Right lobe of liver (tissue), 6 donors: ENCODE data around the gene HDAC4. TPM values are rescaled to one million over a fixed set of nuclear protein-coding genes. Genes with fewer than 3 reads are reported as not detected.

Source experiments
- ATAC-seq, 4 donors: fragments of 200-7000 bp; cut with Tn5 transposase; one replicate each; pipeline ENCODE4 v1.9.1; 2020; ENCODE audit warnings: mild to moderate bottlenecking in 4 of 4, moderate library complexity in 4 of 4
- DNase-seq, 3 donors: peaks; one replicate each; pipeline ENCODE4 v3.0.0-alpha.2; 2020
- H3K27ac ChIP-seq, 3 donors: fragments of 200-600 bp; one replicate each; pipeline ENCODE4 v1.8.0; 2022
- H3K27me3 ChIP-seq, 2 donors: fragments of 200-600 bp; one replicate each; pipeline ENCODE4 v1.8.0; 2022
- H3K36me3 ChIP-seq, 4 donors: fragments of 200-600 bp; sonication (generic) in 1 of 4; one replicate each; pipeline versions ENCODE4 v1.5.1 to v1.8.0; 2017 to 2022; ENCODE audit warnings: control low read depth in 1 of 4
- H3K4me1 ChIP-seq, 4 donors: fragments of 200-600 bp; sonication (generic) in 1 of 4; one replicate each; pipeline versions ENCODE4 v1.5.1 to v1.8.0; 2017 to 2022; ENCODE audit warnings: control low read depth in 1 of 4
- H3K4me3 ChIP-seq, 3 donors: fragments of 200-600 bp; one replicate each; pipeline ENCODE4 v1.8.0; 2022
- H3K9me3 ChIP-seq, 4 donors: fragments of 200-600 bp; sonication (generic) in 1 of 4; one replicate each; pipeline versions ENCODE4 v1.5.1 to v1.8.0; 2017 to 2022; ENCODE audit warnings: control low read depth in 1 of 4
- CTCF ChIP-seq, 4 donors: fragments of 200-600 bp in 3 of 4; fragments of 450-650 bp in 1 of 4; IDR thresholded peaks; one replicate each; pipeline versions ENCODE4 v1.5.1 to v1.8.0; 2016 to 2022; ENCODE audit warnings: antibody characterized with exemption in 4 of 4, mild to moderate bottlenecking in 2 of 4
- POLR2A ChIP-seq: fragments of 450-650 bp; IDR thresholded peaks from one replicate; pipeline ENCODE4 v1.6.1; 2017; ENCODE audit warnings: antibody characterized with exemption, mild to moderate bottlenecking
- WGBS: methylation state at CpG from one replicate; pipeline ENCODE4 v1.1.6; 2018; ENCODE audit warnings: low coverage, low lambda C conversion rate; ENCODE audit not compliant: insufficient coverage; ENCODE audit errors: missing lambda C conversion rate; 5-methylcytosine and 5-hydroxymethylcytosine counted together
- intact Hi-C, 2 donors: fragments of 100-400 bp; cut with DNase I; formaldehyde crosslinking; loops; one replicate each; pipeline versions ENCODE4 v1.11.2 to v1.14.1; 2022
- total RNA-seq, 6 experiments: library from RNA; depleted of rRNA in 2 of 6; stranded (reverse); fragments of >200 nt in 2 of 6; fragmentation: NEBNext Ultra II Directional in 3 of 6; extraction: Animal tissue kit (Norgen Biotek cat#: 25700) in 3 of 6; gene quantifications; one replicate each; pipeline versions ENCODE4 v1.1.0 to v1.2.4, GENCODE V29; 2016 to 2023
- donor health status: DM: no; HTN: yes; CAD: no.
- donor health status: DM: no; HTN: no; CAD: no.
- donor health status: DM: no; HTN: no; CAD: no.
- donor health status: DM: no; HTN: yes; CAD: no.
- donor health status: DM: no; HTN: yes; CAD: no.

The HDAC4 gene
- total RNA-seq, 6 experiments from 2014 or later = 8.9 to 22.4 (median 14.7) TPM

- Histone ChIP-seq H3K27me3 (no peaks in the 10 kb centered on the region), H3K36me3 (peaks cover 0 to 10% (median 0%) of the 10 kb centered on the region in 4 donors), H3K4me3 (no peak overlapping the region), H3K9me3 (no peaks in the 10 kb centered on the region), H3K27ac (no peak overlapping the region), H3K4me1 (peaks cover 0 to 14% (median 7%) of the 10 kb centered on the region in 4 donors)
- TF ChIP-seq POLR2A = no peak
- TF ChIP-seq CTCF (IDR thresholded peaks at IDR 0.05) = no peak
- intact Hi-C loops = no loop called here
- 100% methylated on average over 2 of the region's 14 CpGs for WGBS
- no peak for ATAC-seq
- no peak for DNase-seq
These were observed 49.1 kb downstream of the HDAC4 start for GRCh38 chr2:239351687-239352086.

GRCh38 chr2:239349453-239350135 lies 51.2 kb downstream of the HDAC4 start:
- intact Hi-C loops = no loop called here

GRCh38 chr2:239348563-239349452 lies 52.0 kb downstream of the HDAC4 start:
- H3K36me3 ChIP-seq = peaks cover 0 to 10% (median 0%) of the 10 kb centered on the region in 4 donors
- no peak for DNase-seq
- no peaks in the 10 kb centered on the region for H3K27me3 ChIP-seq
- no peaks in the 10 kb centered on the region for H3K9me3 ChIP-seq
- ATAC-seq = no peak
- no peak overlapping the region for H3K4me3 ChIP-seq
- no peak for TF ChIP-seq POLR2A
- TF ChIP-seq CTCF (IDR thresholded peaks at IDR 0.05) = no peak
- no peak overlapping the region for H3K27ac ChIP-seq
- 89% methylated on average over 11 of the region's 29 CpGs for WGBS
- intact Hi-C loops = no loop called here
- no peaks in the 10 kb centered on the region for H3K4me1 ChIP-seq

More at GRCh38 chr2:239349453-239350135, 51.2 kb downstream of the HDAC4 start:
- TF ChIP-seq POLR2A (no peak), CTCF (IDR thresholded peaks at IDR 0.05) (no peak)
- Histone ChIP-seq H3K27ac (no peak overlapping the region), H3K27me3 (no peaks in the 10 kb centered on the region), H3K9me3 (no peaks in the 10 kb centered on the region), H3K36me3 (peaks cover 0 to 10% (median 0%) of the 10 kb centered on the region in 4 donors), H3K4me3 (no peak overlapping the region), H3K4me1 (no peaks in the 10 kb centered on the region)
- WGBS = 85% methylated on average over 10 of the region's 25 CpGs
- ATAC-seq = no peak
- no peak for DNase-seq

- ATAC-seq (no peak), DNase-seq (no peak)
- H3K4me3 ChIP-seq = no peak overlapping the region
- no peaks in the 10 kb centered on the region for H3K9me3 ChIP-seq
- intact Hi-C loops = no loop called here
- no peaks in the 10 kb centered on the region for H3K27me3 ChIP-seq
- no peak overlapping the region for H3K27ac ChIP-seq
- 90% methylated on average over 4 of the region's 4 CpGs for WGBS
- TF ChIP-seq CTCF (IDR thresholded peaks at IDR 0.05) = no peak
- no peak for TF ChIP-seq POLR2A
- H3K4me1 ChIP-seq = no peaks in the 10 kb centered on the region
- peaks cover 0 to 3% (median 0%) of the 10 kb centered on the region in 4 donors for H3K36me3 ChIP-seq
These were observed 54.1 kb downstream of the HDAC4 start for GRCh38 chr2:239346676-239347075.
